GM12873 (cell line): Measurements from ENCODE around the gene KLF9.
A peak's percentile ranks its signal among the peaks of the same experiment; 100 is the strongest.

Experiments used
- CTCF ChIP-seq: IDR thresholded peaks from 2 replicates; pipeline ENCODE4 v1.5.1; 2012; ENCODE audit warnings: low read depth, mild to moderate bottlenecking, moderate library complexity, low read length, control low read depth; ENCODE audit not compliant: insufficient read depth; ENCODE audit errors: missing control alignments

The KLF9 gene

GRCh38 chr9:70402213-70402612 is 12.2 kb downstream of the KLF9 start:
- TF ChIP-seq CTCF: no peak

- no peak for TF ChIP-seq CTCF
Observed at GRCh38 chr9:70400107-70400892, 14.2 kb downstream of the KLF9 start.

- TF ChIP-seq CTCF: no peak
Observed at GRCh38 chr9:70399141-70399540, 15.3 kb downstream of the KLF9 start.

GRCh38 chr9:70398145-70398556 is 16.3 kb downstream of the KLF9 start:
- no peak for TF ChIP-seq CTCF

- no peak for TF ChIP-seq CTCF
Observed at GRCh38 chr9:70395652-70396051, 18.8 kb downstream of the KLF9 start.

GRCh38 chr9:70392850-70393249 is 21.6 kb downstream of the KLF9 start:
- no peak for TF ChIP-seq CTCF

- peak; percentile 34 for TF ChIP-seq CTCF
Observed at GRCh38 chr9:70392189-70392588, 22.3 kb downstream of the KLF9 start.

DNA sequence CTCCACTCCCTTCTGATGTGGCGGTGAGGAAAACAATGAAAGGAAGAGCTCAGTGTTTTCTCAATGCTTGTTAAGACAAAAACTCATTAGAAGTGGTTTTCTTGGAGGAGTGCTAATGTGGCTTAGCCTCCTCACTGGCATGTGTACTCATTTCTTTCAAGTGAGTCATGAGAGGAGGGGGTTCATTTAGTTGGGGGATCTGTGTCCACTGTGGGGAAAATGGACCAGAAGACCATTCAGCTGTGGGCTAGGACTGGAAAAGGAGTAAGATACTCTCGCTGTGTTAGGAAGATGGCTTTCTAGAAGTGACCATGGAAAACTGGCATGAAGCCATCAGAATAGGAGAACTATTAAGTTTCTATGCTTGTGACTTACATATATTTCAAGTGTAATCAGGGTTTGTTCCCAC is 23.5 kb downstream of the KLF9 start:
- no peak for TF ChIP-seq CTCF
